Fibroblast of lung (primary cell): ENCODE data around the gene UGDH. TPM values are rescaled to one million over a fixed set of nuclear protein-coding genes. Genes with fewer than 3 reads are reported as not detected.
"Not testable (repeated sequence)": the region's sequence is repeated elsewhere in the genome, so short reads cannot be mapped to it uniquely, and the experiment has no call there.

Source experiments
- DNase-seq, 2 donors: peaks; one replicate each; pipeline versions ENCODE4 v3.0.0 to v3.0.0-alpha.2; 2010; ENCODE audit warnings: low read depth in 2 of 2
- H2AFZ ChIP-seq: 2 replicates; pipeline ENCODE4 v1.5.1; 2012; ENCODE audit warnings: low read length, control low read depth, inconsistent platforms
- H3K27ac ChIP-seq: 2 replicates; pipeline ENCODE4 v1.5.1; 2011; ENCODE audit warnings: low read length, control low read depth; ENCODE audit not compliant: insufficient read depth
- H3K27me3 ChIP-seq: 2 replicates; pipeline ENCODE4 v1.5.1; 2011; ENCODE audit warnings: mild to moderate bottlenecking, low read length; ENCODE audit not compliant: control insufficient read depth, insufficient read depth
- H3K36me3 ChIP-seq: 2 replicates; pipeline ENCODE4 v1.5.1; 2011; ENCODE audit warnings: low read length; ENCODE audit not compliant: control insufficient read depth, insufficient read depth
- H3K4me1 ChIP-seq: 2 replicates; pipeline ENCODE4 v1.5.1; 2011; ENCODE audit warnings: low read length; ENCODE audit not compliant: control insufficient read depth, insufficient read depth; ENCODE audit errors: extremely low read depth
- H3K4me2 ChIP-seq: 2 replicates; pipeline ENCODE4 v1.5.1; 2011; ENCODE audit warnings: low read length, control low read depth; ENCODE audit not compliant: insufficient read depth; ENCODE audit errors: extremely low read depth
- H3K4me3 ChIP-seq, 4 experiments: fragments of 200-600 bp in 1 of 4; sonication (generic) in 1 of 4; replicated peaks in 1 of 4; 2 replicates each; pipeline ENCODE4 v1.5.1; 2011 to 2016; ENCODE audit warnings: low read length in 4 of 4, low read depth in 3 of 4, mild to moderate bottlenecking in 3 of 4, control low read depth in 2 of 4, inconsistent platforms in 1 of 4, mixed read lengths in 1 of 4; ENCODE audit not compliant: insufficient read depth in 1 of 4; ENCODE audit errors: control extremely low read depth in 1 of 4
- H3K79me2 ChIP-seq: 2 replicates; pipeline ENCODE4 v1.5.1; 2012; ENCODE audit warnings: mild to moderate bottlenecking, low read length, inconsistent platforms; ENCODE audit not compliant: control insufficient read depth, insufficient read depth
- H3K9ac ChIP-seq: 2 replicates; pipeline ENCODE4 v1.5.1; 2011; ENCODE audit warnings: mild to moderate bottlenecking, low read length, control low read depth; ENCODE audit not compliant: insufficient read depth
- H3K9me3 ChIP-seq: 2 replicates; pipeline ENCODE4 v1.5.1; 2012; ENCODE audit warnings: low read depth, low read length; ENCODE audit not compliant: control insufficient read depth, insufficient read depth
- H4K20me1 ChIP-seq: 2 replicates; pipeline ENCODE4 v1.5.1; 2011; ENCODE audit warnings: low read length; ENCODE audit not compliant: control insufficient read depth, insufficient read depth; ENCODE audit errors: extremely low read depth
- EZH2 ChIP-seq: IDR thresholded peaks from 2 replicates; pipeline ENCODE4 v1.5.1; 2012; ENCODE audit warnings: low read length, control low read depth, mild to moderate bottlenecking; ENCODE audit errors: missing control alignments
- polyA plus RNA-seq, 2 donors: library from polyadenylated mRNA; depleted of rRNA in 1 of 2; stranded (reverse) in 1 of 2; unstranded in 1 of 2; fragments of >200 nt; gene quantifications; 2 replicates each; pipeline ENCODE4 v1.2.1, GENCODE V29; 2011 to 2012; ENCODE audit warnings: missing spikeins in 1 of 2
- total RNA-seq: library from RNA; depleted of rRNA; stranded (reverse); fragments of >200 nt; gene quantifications from 2 replicates; pipeline ENCODE4 v1.2.1, GENCODE V29; 2014
- TF ChIP-seq, protein P1 (sequence below), 2 donors: IDR thresholded peaks in 1 of 2; conservative IDR thresholded peaks in 1 of 2; 1 replicate in 1 of 2; 2 replicates in 1 of 2; pipeline ENCODE4 v1.5.1; 2011 to 2012; ENCODE audit warnings: low read length in 2 of 2, control low read depth in 1 of 2, inconsistent platforms in 1 of 2, low read depth in 1 of 2, mild to moderate bottlenecking in 1 of 2

Gene UGDH
- total and polyA plus RNA-seq, 2 donors (not counting 1 experiment from before 2014, with no cell fraction given) = 85.9 to 182 TPM

DNA sequence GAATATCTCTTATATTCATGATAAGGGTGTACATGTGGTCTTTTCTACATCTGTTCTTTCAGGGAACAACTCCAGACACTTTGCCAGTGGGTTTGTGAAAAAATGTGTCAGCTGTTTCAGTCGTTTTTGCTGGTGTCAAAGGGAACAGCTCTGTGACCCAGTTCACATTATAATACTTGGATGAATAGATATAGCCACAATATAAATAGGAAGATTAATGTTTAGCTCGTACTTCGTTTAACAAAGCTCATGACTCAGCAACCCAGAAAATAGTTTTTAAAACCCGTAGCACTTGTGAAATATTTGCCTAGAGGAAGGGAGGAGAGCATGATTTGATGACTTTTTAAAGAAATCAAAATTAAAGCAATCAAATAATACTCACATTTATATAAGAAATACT lies 60.5 kb downstream of the UGDH start:
- no peaks in the 10 kb centered on the region for H3K9me3 ChIP-seq
- no peak overlapping the region for H3K4me2 ChIP-seq
- no peak overlapping the region for H2AFZ ChIP-seq
- no peaks in the 10 kb centered on the region for H3K79me2 ChIP-seq
- TF ChIP-seq, protein P1, sequence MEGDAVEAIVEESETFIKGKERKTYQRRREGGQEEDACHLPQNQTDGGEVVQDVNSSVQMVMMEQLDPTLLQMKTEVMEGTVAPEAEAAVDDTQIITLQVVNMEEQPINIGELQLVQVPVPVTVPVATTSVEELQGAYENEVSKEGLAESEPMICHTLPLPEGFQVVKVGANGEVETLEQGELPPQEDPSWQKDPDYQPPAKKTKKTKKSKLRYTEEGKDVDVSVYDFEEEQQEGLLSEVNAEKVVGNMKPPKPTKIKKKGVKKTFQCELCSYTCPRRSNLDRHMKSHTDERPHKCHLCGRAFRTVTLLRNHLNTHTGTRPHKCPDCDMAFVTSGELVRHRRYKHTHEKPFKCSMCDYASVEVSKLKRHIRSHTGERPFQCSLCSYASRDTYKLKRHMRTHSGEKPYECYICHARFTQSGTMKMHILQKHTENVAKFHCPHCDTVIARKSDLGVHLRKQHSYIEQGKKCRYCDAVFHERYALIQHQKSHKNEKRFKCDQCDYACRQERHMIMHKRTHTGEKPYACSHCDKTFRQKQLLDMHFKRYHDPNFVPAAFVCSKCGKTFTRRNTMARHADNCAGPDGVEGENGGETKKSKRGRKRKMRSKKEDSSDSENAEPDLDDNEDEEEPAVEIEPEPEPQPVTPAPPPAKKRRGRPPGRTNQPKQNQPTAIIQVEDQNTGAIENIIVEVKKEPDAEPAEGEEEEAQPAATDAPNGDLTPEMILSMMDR (conservative IDR thresholded peaks at IDR 0.05 in 1 of 2, IDR thresholded peaks at IDR 0.05 in 1 of 2; ENCODE audit: low read depth in 1 of 2, low read length in 2 of 2) = no peak
- no peak for TF ChIP-seq EZH2
- no peaks in the 10 kb centered on the region for H3K4me1 ChIP-seq
- H3K36me3 ChIP-seq = no peaks in the 10 kb centered on the region
- H4K20me1 ChIP-seq = no peaks in the 10 kb centered on the region
- H3K27ac ChIP-seq = no peak overlapping the region
- peak; percentile 61 to 68 for DNase-seq
- H3K9ac ChIP-seq = no peak overlapping the region
- H3K4me3 ChIP-seq = no peak overlapping the region
- no peaks in the 10 kb centered on the region for H3K27me3 ChIP-seq

DNA sequence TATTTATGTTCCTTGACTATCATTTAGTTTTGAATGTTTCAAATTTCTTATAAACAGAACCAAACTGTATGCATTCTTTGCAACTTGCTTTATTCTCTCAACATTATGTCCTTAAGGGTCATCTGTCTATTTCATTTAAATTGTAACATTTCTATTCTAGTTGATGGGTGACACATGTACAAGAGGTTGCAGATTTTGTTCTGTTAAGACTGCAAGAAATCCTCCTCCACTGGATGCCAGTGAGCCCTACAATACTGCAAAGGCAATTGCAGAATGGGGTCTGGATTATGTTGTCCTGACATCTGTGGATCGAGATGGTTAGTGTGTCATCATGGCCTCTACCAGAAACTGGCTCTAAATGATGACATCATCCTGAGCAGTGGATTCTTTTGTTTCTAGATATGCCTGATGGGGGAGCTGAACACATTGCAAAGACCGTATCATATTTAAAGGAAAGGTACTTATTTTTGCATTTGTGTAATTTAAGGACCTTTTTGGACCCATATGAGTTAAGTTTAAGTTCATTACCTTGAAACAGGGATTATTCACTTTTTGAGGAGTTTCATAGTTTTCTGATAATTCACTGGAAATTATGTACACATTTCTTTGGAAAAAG lies 62.2 kb downstream of the UGDH start:
- Histone ChIP-seq H3K9me3 (no peaks in the 10 kb centered on the region), H3K4me1 (no peaks in the 10 kb centered on the region), H4K20me1 (no peaks in the 10 kb centered on the region), H3K9ac (no peak overlapping the region), H3K4me2 (peak overlapping the region; percentile 41), H3K27ac (peak overlapping the region; percentile 16), H3K4me3 (no peak overlapping the region), H3K79me2 (no peaks in the 10 kb centered on the region), H2AFZ (peak overlapping the region; percentile 80), H3K36me3 (no peaks in the 10 kb centered on the region), H3K27me3 (no peaks in the 10 kb centered on the region)
- TF ChIP-seq, protein P1 (conservative IDR thresholded peaks at IDR 0.05 in 1 of 2, IDR thresholded peaks at IDR 0.05 in 1 of 2; ENCODE audit: low read depth in 1 of 2, low read length in 2 of 2) = peak; percentile 24 to 39
- no peak for TF ChIP-seq EZH2
- DNase-seq = peak; percentile 86 to 88

DNA sequence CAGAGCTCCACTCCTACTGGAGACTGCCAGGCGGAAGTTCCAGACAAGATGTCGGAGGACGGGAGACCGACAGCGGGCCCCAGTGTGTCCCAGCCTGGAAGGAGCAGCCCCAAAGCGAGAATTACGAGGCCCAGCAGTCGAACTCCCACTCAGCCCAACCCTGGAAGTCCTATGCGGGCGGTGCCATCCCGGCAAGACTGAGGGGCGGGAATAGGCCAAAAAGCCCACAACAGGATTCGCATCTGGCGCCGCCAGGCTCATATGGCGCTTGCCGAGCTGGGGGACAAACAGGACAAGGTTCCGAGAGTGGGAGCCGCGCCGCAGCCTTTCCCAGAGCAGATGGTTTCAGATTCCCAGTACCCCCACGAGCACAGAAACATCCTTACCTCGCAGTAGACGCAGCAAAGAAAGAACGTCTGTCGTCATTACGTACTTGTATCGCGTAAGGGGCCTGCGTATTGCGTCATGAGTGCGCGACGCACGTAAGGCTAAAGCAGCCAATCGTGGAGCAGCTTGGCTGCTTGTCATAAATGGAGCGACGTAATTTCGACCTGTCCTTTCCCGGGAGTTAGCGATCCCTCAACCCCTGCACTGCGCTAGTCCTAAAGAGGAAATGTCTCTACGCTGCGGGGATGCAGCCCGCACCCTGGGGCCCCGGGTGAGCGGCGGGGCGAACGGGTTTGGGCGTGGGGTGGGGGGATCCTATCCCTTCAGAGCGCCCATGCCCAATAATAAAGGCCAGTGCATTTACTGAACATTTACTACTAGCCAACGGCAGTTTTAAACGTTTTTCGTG lies 68.5 kb downstream of the UGDH start, which contains the start of the genes LIAS and RPL9:
Gene LIAS (plus strand): TSS at position 552 of the 796 bp plus-strand sequence. CDS start 62 bp downstream, at position 614.
Gene RPL9 (minus strand): TSS at position 418 of the 796 bp plus-strand sequence. CDS start 483 bp downstream, outside the sequence.
- peak within 1 kb of the TSS; percentile 95 for H3K27ac ChIP-seq
- H3K27me3 ChIP-seq = no peaks in the 10 kb centered on the region
- no peaks in the 10 kb centered on the region for H3K9me3 ChIP-seq
- H3K4me1 ChIP-seq = peaks cover 10% of the 10 kb centered on the region
- TF ChIP-seq EZH2 = no peak
- TF ChIP-seq, protein P1 (conservative IDR thresholded peaks at IDR 0.05 in 1 of 2, IDR thresholded peaks at IDR 0.05 in 1 of 2; ENCODE audit: low read depth in 1 of 2, low read length in 2 of 2) = no peak
- H2AFZ ChIP-seq = peak within 1 kb of the TSS; percentile 96
- peak within 1 kb of the TSS; percentile 98 for H3K4me2 ChIP-seq
- H4K20me1 ChIP-seq = peaks cover 1% of the 10 kb centered on the region
- peak; percentile 99 to 100 for DNase-seq
- H3K36me3 ChIP-seq = peaks cover 6% of the 10 kb centered on the region
- peak within 1 kb of the TSS; percentile 98 for H3K9ac ChIP-seq
- H3K4me3 ChIP-seq = peak within 1 kb of the TSS; percentile 85 to 100 (median 96)
- peaks cover 39% of the 10 kb centered on the region for H3K79me2 ChIP-seq

DNA sequence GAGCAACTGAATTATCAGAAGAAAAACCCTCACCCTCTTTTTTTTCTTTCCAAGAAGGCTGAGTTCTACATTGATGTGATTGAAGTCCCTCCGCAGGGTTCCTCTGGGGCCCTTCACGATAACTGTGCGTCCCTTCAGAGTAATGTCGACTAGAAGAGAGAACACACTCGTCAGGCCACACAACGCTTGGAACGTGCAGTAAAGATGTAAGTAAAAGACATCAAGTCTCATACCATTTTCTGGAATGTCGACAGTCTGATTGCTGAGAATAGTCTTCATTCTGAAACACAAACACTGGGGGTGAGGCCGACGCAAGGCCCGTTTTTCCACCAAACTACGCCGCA lies 69.1 kb downstream of the UGDH start:
- not testable (repeated sequence) for H3K27me3 ChIP-seq, DNase-seq, H3K36me3 ChIP-seq, H2AFZ ChIP-seq, H3K9me3 ChIP-seq, H4K20me1 ChIP-seq
- peak overlapping the region; percentile 98 for H3K4me2 ChIP-seq
- peaks cover 39% of the 10 kb centered on the region for H3K79me2 ChIP-seq
- peak overlapping the region; percentile 98 for H3K9ac ChIP-seq
- H3K27ac ChIP-seq = peak overlapping the region; percentile 95
- H3K4me1 ChIP-seq = peaks cover 10% of the 10 kb centered on the region
- H3K4me3 ChIP-seq = peak overlapping the region; percentile 85 to 100 (median 96)
